GM23248 (cell line): Measurements from ENCODE around the gene MBD3L5.

Source experiments
- EZH2 ChIP-seq: fragments of 200-600 bp; sonication (generic); IDR thresholded peaks from 2 replicates; pipeline ENCODE4 v1.6.1; 2018; ENCODE audit warnings: antibody characterized with exemption, mild to moderate bottlenecking; ENCODE audit not compliant: insufficient read depth, poor library complexity, severe bottlenecking
- EZH2phosphoT487 ChIP-seq: fragments of 200-600 bp; sonication (generic); IDR thresholded peaks from 2 replicates; pipeline ENCODE4 v1.6.1; 2018; ENCODE audit warnings: antibody characterized with exemption, moderate library complexity, mild to moderate bottlenecking, low read depth; ENCODE audit not compliant: insufficient read depth

- TF ChIP-seq EZH2 (no peak), EZH2phosphoT487 (no peak)
These were observed 11.6 kb upstream of the MBD3L5 start for GRCh38 chr19:7018828-7019227.
